MCF 10A (cell line): ENCODE results near the gene PARP2. TPM values are rescaled to one million over a fixed set of nuclear protein-coding genes. Genes with fewer than 3 reads are reported as not detected.

Experiments used
- BruUV-seq: library from RNA; stranded (reverse); fragments of 400-500 nt; replicated peaks from 2 replicates; lab custom pipeline; 2021; lab: Mats Ljungman, UMichigan
- CTCF ChIA-PET: fragments of 300-600 bp; sonication (Branson Sonifier 250); formaldehyde crosslinking; extraction: SDS; loops from one replicate; lab custom pipeline; 2021; ENCODE audit warnings: antibody characterized with exemption, inconsistent platforms; lab: Yijun Ruan, JAX
- POLR2A ChIA-PET: fragments of 300-600, 350-650 bp; sonication (Branson Sonifier 250); formaldehyde crosslinking; extraction: SDS; loops from one replicate; lab custom pipeline; 2020; ENCODE audit warnings: antibody characterized with exemption, inconsistent platforms; lab: Yijun Ruan, JAX
- DNase-seq: peaks from one replicate; pipeline ENCODE4 v3.0.0-alpha.2; 2018; ENCODE audit not compliant: unreplicated experiment
- H3K27ac Mint-ChIP-seq: one replicate; pipeline ENCODE4 v1.8.0; 2022; ENCODE audit warnings: mild to moderate bottlenecking, low read depth, mixed read lengths; ENCODE audit not compliant: unreplicated experiment
- H3K27me3 Mint-ChIP-seq: one replicate; pipeline ENCODE4 v1.8.0; 2022; ENCODE audit warnings: mixed read lengths; ENCODE audit not compliant: insufficient read depth, unreplicated experiment
- H3K36me3 Mint-ChIP-seq: one replicate; pipeline ENCODE4 v1.8.0; 2022; ENCODE audit warnings: mild to moderate bottlenecking, moderate library complexity, mixed read lengths; ENCODE audit not compliant: insufficient read depth, unreplicated experiment
- H3K4me1 Mint-ChIP-seq: one replicate; pipeline ENCODE4 v1.8.0; 2022; ENCODE audit warnings: mixed read lengths; ENCODE audit not compliant: insufficient read depth, unreplicated experiment
- H3K4me3 Mint-ChIP-seq: one replicate; pipeline ENCODE4 v1.8.0; 2022; ENCODE audit warnings: mild to moderate bottlenecking, moderate library complexity, mixed read lengths; ENCODE audit not compliant: unreplicated experiment
- H3K9me3 Mint-ChIP-seq: one replicate; pipeline ENCODE4 v1.8.0; 2022; ENCODE audit warnings: mixed read lengths; ENCODE audit not compliant: unreplicated experiment
- CTCF ChIP-seq: fragments of 200-600 bp; IDR thresholded peaks from one replicate; pipeline ENCODE4 v1.8.0; 2022; ENCODE audit warnings: antibody characterized with exemption, mild to moderate bottlenecking; ENCODE audit not compliant: unreplicated experiment
- intact Hi-C: fragments of 100-400 bp; cut with micrococcal nuclease; formaldehyde crosslinking; loops from 2 replicates; pipeline ENCODE4 v1.14.1; 2022
- total RNA-seq: library from RNA; stranded (reverse); gene quantifications from 2 replicates; pipeline ENCODE4 v1.2.3, GENCODE V29; 2022

PARP2 gene
- total RNA-seq, 1 experiment from 2014 or later = 33.4 TPM

- peaks cover 25% of the 10 kb centered on the region for H3K36me3 Mint-ChIP-seq
- peaks cover 31% of the 10 kb centered on the region for H3K4me1 Mint-ChIP-seq
- peak overlapping the region; percentile 69 for H3K27ac Mint-ChIP-seq
- TF ChIP-seq CTCF = no peak
- ChIA-PET CTCF (interaction anchor here (1.9 to 9.9 kb wide), 2 partner anchors 20 to 276 kb away, joined by 10 to 152 read pairs; no protein-coding TSS in a partner anchor), POLR2A (interaction anchor here (0.7 to 9.8 kb wide), 6 partner anchors 11 to 915 kb away, joined by 3 to 205 read pairs (median 18); partner anchors contain the start of genes APEX1, OSGEP, PARP2 and PIP4P1)
- DNase-seq = no peak
- no peaks in the 10 kb centered on the region for H3K9me3 Mint-ChIP-seq
- no peaks in the 10 kb centered on the region for H3K27me3 Mint-ChIP-seq
- H3K4me3 Mint-ChIP-seq = peak overlapping the region; percentile 93
- intact Hi-C loops = no loop called here
- no TSS peak for BruUV-seq
These were observed 12.3 kb upstream of the PARP2 start for GRCh38 chr14:20331053-20331613.

GRCh38 chr14:20332431-20332787 is 11.0 kb upstream of the PARP2 start:
- no peaks in the 10 kb centered on the region for H3K27me3 Mint-ChIP-seq
- peaks cover 30% of the 10 kb centered on the region for H3K4me1 Mint-ChIP-seq
- DNase-seq = no peak
- ChIA-PET CTCF (interaction anchor here (0.5 to 9.9 kb wide), 8 partner anchors 10 to 1227 kb away, joined by 3 to 152 read pairs (median 4); partner anchors contain the start of genes PARP2 and PNP), POLR2A (interaction anchor here (0.6 to 9.8 kb wide), 15 partner anchors 10 to 350 kb away, joined by 3 to 205 read pairs (median 4); partner anchors contain the start of genes APEX1, OSGEP, PARP2 and PIP4P1)
- TF ChIP-seq CTCF = no peak
- H3K36me3 Mint-ChIP-seq = peaks cover 13% of the 10 kb centered on the region
- peak overlapping the region; percentile 94 for H3K27ac Mint-ChIP-seq
- no peaks in the 10 kb centered on the region for H3K9me3 Mint-ChIP-seq
- H3K4me3 Mint-ChIP-seq = peak overlapping the region; percentile 93
- no TSS peak for BruUV-seq
- intact Hi-C loops = loop anchor here (2.0 kb wide), 1 partner anchor 128 kb away; the partner anchor contains the start of gene PIP4P1

- TF ChIP-seq CTCF = no peak
- Mint-ChIP-seq H3K9me3 (no peaks in the 10 kb centered on the region), H3K4me3 (peak within 1 kb of the TSS; percentile 93), H3K27ac (peak within 1 kb of the TSS; percentile 94), H3K36me3 (peaks cover 8% of the 10 kb centered on the region), H3K4me1 (peaks cover 25% of the 10 kb centered on the region), H3K27me3 (no peaks in the 10 kb centered on the region)
- BruUV-seq = TSS peak; percentile 86
- intact Hi-C loops = loop anchor here (2.0 kb wide), 1 partner anchor 128 kb away; the partner anchor contains the start of gene PIP4P1
- DNase-seq = peak; percentile 94
- ChIA-PET POLR2A (interaction anchor here (0.6 to 9.8 kb wide), 19 partner anchors 10 to 351 kb away, joined by 3 to 205 read pairs (median 4); partner anchors contain the start of genes APEX1, OSGEP, PARP2 and PIP4P1), CTCF (interaction anchor here (0.5 to 9.9 kb wide), 10 partner anchors 10 to 1227 kb away, joined by 3 to 152 read pairs (median 3); partner anchors contain the start of genes PARP2 and PNP)
These were observed 10.5 kb upstream of the PARP2 start, which contains the start of gene CCNB1IP1 for GRCh38 chr14:20332788-20333493. CCNB1IP1 (minus strand) TSS chr14:20333279; CDS start chr14:20316523, 16,756 bp downstream.
